ENCODE data around the gene CDK2AP2.

DNA sequence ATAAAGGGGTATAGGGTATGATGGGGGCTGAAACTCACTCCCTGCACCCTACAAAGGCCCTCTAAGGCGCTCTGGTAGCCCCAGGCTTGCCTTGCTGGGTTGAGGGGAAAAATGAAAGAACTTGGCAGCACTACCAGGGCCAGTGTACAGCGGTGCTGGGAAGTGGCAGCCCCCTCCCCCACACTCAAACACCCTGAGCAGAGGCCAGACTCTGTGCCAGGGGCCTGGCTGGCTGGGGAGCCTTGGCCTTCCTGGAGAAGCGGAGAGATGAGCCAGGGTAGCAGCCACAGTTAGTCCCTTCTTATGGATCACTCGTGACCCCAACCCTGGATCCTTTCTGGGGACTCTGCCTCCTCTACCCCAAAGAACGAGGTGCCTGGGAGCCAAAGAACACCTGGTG is 41.6 kb downstream of the CDK2AP2 start:
- TF ChIP-seq GATA3 (IDR thresholded peaks at IDR 0.05; ENCODE audit: low read depth, low read length) (no peak), GATA2 (IDR thresholded peaks at IDR 0.05; ENCODE audit: low read depth, low read length) (no peak)
